ENCODE data around the gene SLC9A8.

- TF ChIP-seq EZH2 (IDR thresholded peaks at IDR 0.05; ENCODE audit: insufficient read depth, poor library complexity, severe bottlenecking) (no peak), EZH2phosphoT487 (IDR thresholded peaks at IDR 0.05; ENCODE audit: insufficient read depth, low read depth) (no peak)
Observed at GRCh38 chr20:49787371-49788357, 25.0 kb upstream of the SLC9A8 start.
